Panc1 (cell line): ENCODE data around the gene RALGPS1. TPM values are rescaled to one million over a fixed set of nuclear protein-coding genes. Genes with fewer than 3 reads are reported as not detected.

Experiments
- ATAC-seq: fragments of 200-7000 bp; cut with Tn5 transposase; 2 replicates; pipeline ENCODE4 v1.9.1; 2020; ENCODE audit warnings: mild to moderate bottlenecking, moderate library complexity
- BruUV-seq: library from RNA; stranded (reverse); fragments of 400-500 nt; replicated peaks from 2 replicates; lab custom pipeline; 2021; lab: Mats Ljungman, UMichigan
- CTCF ChIA-PET: fragments of 300-600 bp; sonication (Branson Sonifier 250); formaldehyde crosslinking; loops from one replicate; lab custom pipeline; 2022; ENCODE audit warnings: antibody characterized with exemption; lab: Charles Lee
- POLR2A ChIA-PET: fragments of 300-600 bp; sonication (Branson Sonifier 250); formaldehyde crosslinking; loops from one replicate; lab custom pipeline; 2022; ENCODE audit warnings: antibody characterized with exemption; lab: Charles Lee
- DNase-seq: peaks from one replicate; pipeline ENCODE4 v3.0.0-alpha.2; 2010; ENCODE audit warnings: low read depth, low spot score
- H3K27ac ChIP-seq: 2 replicates; pipeline ENCODE4 v1.5.1; 2011; ENCODE audit warnings: mild to moderate bottlenecking, low read length, inconsistent platforms
- H3K27me3 ChIP-seq: fragments of 200-500 bp; sonication (Bioruptor generic); 2 replicates; pipeline ENCODE4 v1.6.0; 2014; ENCODE audit warnings: low read length, inconsistent platforms; ENCODE audit not compliant: control insufficient read depth, insufficient read depth
- H3K36me3 ChIP-seq: fragments of 200-500 bp; sonication (Bioruptor generic); 2 replicates; pipeline ENCODE4 v1.5.1; 2014; ENCODE audit warnings: inconsistent platforms, mild to moderate bottlenecking, low read length, moderate library complexity; ENCODE audit not compliant: control insufficient read depth, insufficient read depth
- H3K4me1 ChIP-seq: 2 replicates; pipeline ENCODE4 v1.5.1; 2011; ENCODE audit warnings: inconsistent platforms, mild to moderate bottlenecking, low read length, moderate library complexity; ENCODE audit not compliant: control insufficient read depth, insufficient read depth
- H3K4me3 ChIP-seq, 2 experiments: 2 replicates each; pipeline ENCODE4 v1.5.1; 2011 to 2012; ENCODE audit warnings: low read depth in 2 of 2, low read length in 2 of 2, mild to moderate bottlenecking in 2 of 2, inconsistent platforms in 1 of 2, moderate library complexity in 1 of 2
- H3K9me3 ChIP-seq: fragments of 200-500 bp; sonication (Bioruptor generic); 2 replicates; pipeline ENCODE4 v1.5.1; 2014; ENCODE audit warnings: low read depth, mild to moderate bottlenecking, inconsistent platforms, low read length, moderate library complexity; ENCODE audit not compliant: control insufficient read depth, insufficient read depth
- POLR2AphosphoS5 ChIP-seq: IDR thresholded peaks from 2 replicates; pipeline ENCODE4 v1.6.1; 2012; ENCODE audit warnings: mild to moderate bottlenecking, low read depth, low read length, moderate library complexity
- SIN3A ChIP-seq: IDR thresholded peaks from 2 replicates; pipeline ENCODE4 v1.6.1; 2012; ENCODE audit warnings: low read depth, mild to moderate bottlenecking, low read length, moderate library complexity, borderline replicate concordance; ENCODE audit not compliant: insufficient read depth
- TCF7L2 ChIP-seq: IDR thresholded peaks from 2 replicates; pipeline ENCODE4 v1.6.1; 2011; ENCODE audit warnings: mild to moderate bottlenecking, low read depth, low read length, inconsistent platforms
- in situ Hi-C: cut with HindIII; loops from 2 replicates; pipeline ENCODE4 v1.10.0; 2016; ENCODE audit warnings: low sequenced_read_pairs, low pct_unique_long_range_greater_than_20kb
- intact Hi-C: fragments of 100-400 bp; cut with micrococcal nuclease; formaldehyde crosslinking; loops from one replicate; pipeline ENCODE4 v1.10.0; 2022; ENCODE audit not compliant: unreplicated experiment
- total RNA-seq: library from RNA; stranded (reverse); gene quantifications from one replicate; pipeline ENCODE4 v1.2.1, GENCODE V29; 2021; ENCODE audit not compliant: unreplicated experiment
- TF ChIP-seq, protein P1 (sequence below), 2 experiments: IDR thresholded peaks; 2 replicates each; pipeline ENCODE4 v1.6.1; 2011 to 2012; ENCODE audit warnings: low read depth in 2 of 2, control low read depth in 1 of 2, low read length in 1 of 2, mild to moderate bottlenecking in 1 of 2, moderate library complexity in 1 of 2; ENCODE audit not compliant: insufficient read depth in 1 of 2
- TF ChIP-seq, protein P2 (sequence below): fragments of 450-650 bp; IDR thresholded peaks from 2 replicates; pipeline ENCODE4 v1.5.1; 2017; ENCODE audit warnings: mild to moderate bottlenecking

Gene RALGPS1
- total RNA-seq, 1 experiment from 2014 or later, result 7.2 TPM

DNA sequence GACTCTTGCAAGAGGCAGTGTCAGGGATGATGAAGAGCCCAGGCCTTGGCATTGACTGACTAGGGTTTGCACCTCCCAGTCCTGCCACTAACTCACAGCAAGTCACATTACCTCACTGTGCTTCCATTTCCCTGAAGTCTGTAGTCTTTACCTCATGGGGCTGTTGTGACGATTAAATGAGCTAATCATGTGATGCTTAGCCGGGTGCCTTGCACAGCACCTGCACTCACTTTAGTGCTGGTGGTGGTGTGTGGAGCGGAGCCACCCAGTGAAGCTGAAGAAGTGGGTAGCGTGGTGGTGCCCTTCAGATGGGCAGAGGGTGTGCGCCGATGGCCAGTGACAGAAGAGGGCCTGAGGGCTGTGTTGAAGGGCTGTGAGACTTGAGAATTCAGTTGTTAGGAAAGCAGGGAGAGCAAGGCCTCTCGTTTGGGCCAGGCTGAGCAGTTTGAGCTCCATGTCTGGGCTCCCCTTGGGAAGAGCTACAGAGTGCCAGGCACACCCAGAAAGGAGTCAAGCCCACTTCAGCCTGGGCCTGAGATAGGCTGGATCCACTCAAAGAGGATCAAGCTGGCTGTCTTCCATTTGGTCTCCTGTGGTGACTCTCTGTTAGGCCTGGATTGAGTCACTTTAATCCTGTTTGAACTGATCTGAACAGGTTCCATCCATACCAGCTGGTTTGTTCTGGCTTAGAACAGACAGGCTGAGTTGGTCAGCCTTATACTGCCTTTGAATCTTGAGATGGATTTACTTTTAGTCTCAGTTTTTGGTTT is 42.5 kb downstream of the RALGPS1 start:
- no peaks in the 10 kb centered on the region for H3K4me1 ChIP-seq
- ChIA-PET CTCF (no interaction called here), POLR2A (no interaction called here)
- BruUV-seq, result no TSS peak
- no peaks in the 10 kb centered on the region for H3K9me3 ChIP-seq
- no peaks in the 10 kb centered on the region for H3K27me3 ChIP-seq
- DNase-seq (no peak), ATAC-seq (no peak)
- in situ Hi-C loops (no loop called here), intact Hi-C loops (no loop called here)
- TF ChIP-seq SIN3A (no peak), TCF7L2 (no peak), POLR2AphosphoS5 (no peak)
- TF ChIP-seq, protein P1, sequence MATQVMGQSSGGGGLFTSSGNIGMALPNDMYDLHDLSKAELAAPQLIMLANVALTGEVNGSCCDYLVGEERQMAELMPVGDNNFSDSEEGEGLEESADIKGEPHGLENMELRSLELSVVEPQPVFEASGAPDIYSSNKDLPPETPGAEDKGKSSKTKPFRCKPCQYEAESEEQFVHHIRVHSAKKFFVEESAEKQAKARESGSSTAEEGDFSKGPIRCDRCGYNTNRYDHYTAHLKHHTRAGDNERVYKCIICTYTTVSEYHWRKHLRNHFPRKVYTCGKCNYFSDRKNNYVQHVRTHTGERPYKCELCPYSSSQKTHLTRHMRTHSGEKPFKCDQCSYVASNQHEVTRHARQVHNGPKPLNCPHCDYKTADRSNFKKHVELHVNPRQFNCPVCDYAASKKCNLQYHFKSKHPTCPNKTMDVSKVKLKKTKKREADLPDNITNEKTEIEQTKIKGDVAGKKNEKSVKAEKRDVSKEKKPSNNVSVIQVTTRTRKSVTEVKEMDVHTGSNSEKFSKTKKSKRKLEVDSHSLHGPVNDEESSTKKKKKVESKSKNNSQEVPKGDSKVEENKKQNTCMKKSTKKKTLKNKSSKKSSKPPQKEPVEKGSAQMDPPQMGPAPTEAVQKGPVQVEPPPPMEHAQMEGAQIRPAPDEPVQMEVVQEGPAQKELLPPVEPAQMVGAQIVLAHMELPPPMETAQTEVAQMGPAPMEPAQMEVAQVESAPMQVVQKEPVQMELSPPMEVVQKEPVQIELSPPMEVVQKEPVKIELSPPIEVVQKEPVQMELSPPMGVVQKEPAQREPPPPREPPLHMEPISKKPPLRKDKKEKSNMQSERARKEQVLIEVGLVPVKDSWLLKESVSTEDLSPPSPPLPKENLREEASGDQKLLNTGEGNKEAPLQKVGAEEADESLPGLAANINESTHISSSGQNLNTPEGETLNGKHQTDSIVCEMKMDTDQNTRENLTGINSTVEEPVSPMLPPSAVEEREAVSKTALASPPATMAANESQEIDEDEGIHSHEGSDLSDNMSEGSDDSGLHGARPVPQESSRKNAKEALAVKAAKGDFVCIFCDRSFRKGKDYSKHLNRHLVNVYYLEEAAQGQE (IDR thresholded peaks at IDR 0.05; ENCODE audit: insufficient read depth in 1 of 2, low read depth in 2 of 2, low read length in 1 of 2), result no peak
- TF ChIP-seq, protein P2, sequence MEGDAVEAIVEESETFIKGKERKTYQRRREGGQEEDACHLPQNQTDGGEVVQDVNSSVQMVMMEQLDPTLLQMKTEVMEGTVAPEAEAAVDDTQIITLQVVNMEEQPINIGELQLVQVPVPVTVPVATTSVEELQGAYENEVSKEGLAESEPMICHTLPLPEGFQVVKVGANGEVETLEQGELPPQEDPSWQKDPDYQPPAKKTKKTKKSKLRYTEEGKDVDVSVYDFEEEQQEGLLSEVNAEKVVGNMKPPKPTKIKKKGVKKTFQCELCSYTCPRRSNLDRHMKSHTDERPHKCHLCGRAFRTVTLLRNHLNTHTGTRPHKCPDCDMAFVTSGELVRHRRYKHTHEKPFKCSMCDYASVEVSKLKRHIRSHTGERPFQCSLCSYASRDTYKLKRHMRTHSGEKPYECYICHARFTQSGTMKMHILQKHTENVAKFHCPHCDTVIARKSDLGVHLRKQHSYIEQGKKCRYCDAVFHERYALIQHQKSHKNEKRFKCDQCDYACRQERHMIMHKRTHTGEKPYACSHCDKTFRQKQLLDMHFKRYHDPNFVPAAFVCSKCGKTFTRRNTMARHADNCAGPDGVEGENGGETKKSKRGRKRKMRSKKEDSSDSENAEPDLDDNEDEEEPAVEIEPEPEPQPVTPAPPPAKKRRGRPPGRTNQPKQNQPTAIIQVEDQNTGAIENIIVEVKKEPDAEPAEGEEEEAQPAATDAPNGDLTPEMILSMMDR, result no peak
- no peak overlapping the region for H3K4me3 ChIP-seq
- no peak overlapping the region for H3K27ac ChIP-seq
- H3K36me3 ChIP-seq, result no peaks in the 10 kb centered on the region

DNA sequence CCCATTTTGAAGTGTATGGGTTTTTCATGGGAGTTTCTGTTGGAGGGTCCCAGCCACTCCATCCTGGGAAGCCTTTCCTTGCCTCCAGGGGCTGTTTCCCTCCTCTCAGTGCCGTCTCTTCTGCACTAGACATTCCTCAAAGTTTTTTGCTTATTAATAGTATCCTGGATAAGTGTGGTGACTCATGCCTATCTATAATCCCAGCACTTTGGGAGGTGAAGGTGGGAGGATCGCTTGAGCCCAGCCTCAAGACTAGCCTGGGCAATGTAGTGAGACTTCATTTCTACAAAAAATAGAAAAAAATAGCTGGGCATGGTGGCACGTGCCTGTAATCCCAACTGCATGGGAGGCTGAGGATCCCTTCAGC is 43.1 kb downstream of the RALGPS1 start:
- H3K9me3 ChIP-seq, result no peaks in the 10 kb centered on the region
- no TSS peak for BruUV-seq
- ATAC-seq (no peak), DNase-seq (no peak)
- no peaks in the 10 kb centered on the region for H3K4me1 ChIP-seq
- no peak overlapping the region for H3K27ac ChIP-seq
- H3K27me3 ChIP-seq, result no peaks in the 10 kb centered on the region
- CTCF ChIA-PET, result interaction anchor here (0.6 kb wide), 1 partner anchor 1179 kb away, joined by 3 read pairs; no protein-coding TSS in a partner anchor
- no peaks in the 10 kb centered on the region for H3K36me3 ChIP-seq
- POLR2A ChIA-PET, result no interaction called here
- TF ChIP-seq, protein P2, result no peak
- no peak for TF ChIP-seq SIN3A
- no peak overlapping the region for H3K4me3 ChIP-seq
- intact Hi-C loops (no loop called here), in situ Hi-C loops (no loop called here)
